Mesothelial cell of epicardium (in vitro differentiated cells): ENCODE results near the gene ANKMY2. TPM values are rescaled to one million over a fixed set of nuclear protein-coding genes. Genes with fewer than 3 reads are reported as not detected.

ENCODE experiments used
- DNase-seq, 2 experiments: peaks; one replicate each; pipeline ENCODE4 v3.0.0; 2021; ENCODE audit warnings: low spot score in 2 of 2; ENCODE audit not compliant: unreplicated experiment in 2 of 2
- H3K27ac Mint-ChIP-seq: 2 replicates; pipeline ENCODE4 v1.8.0; 2021; ENCODE audit warnings: mixed read lengths
- H3K27me3 Mint-ChIP-seq: 2 replicates; pipeline ENCODE4 v1.8.0; 2021; ENCODE audit warnings: low read depth, mixed read lengths
- H3K36me3 Mint-ChIP-seq: 2 replicates; pipeline ENCODE4 v1.8.0; 2021; ENCODE audit warnings: mixed read lengths
- H3K4me1 Mint-ChIP-seq: 2 replicates; pipeline ENCODE4 v1.8.0; 2021; ENCODE audit warnings: mixed read lengths
- H3K4me3 Mint-ChIP-seq: 2 replicates; pipeline ENCODE4 v1.8.0; 2021; ENCODE audit warnings: mild to moderate bottlenecking, moderate library complexity, mixed read lengths
- H3K9me3 Mint-ChIP-seq: 2 replicates; pipeline ENCODE4 v1.8.0; 2021; ENCODE audit warnings: mixed read lengths
- total RNA-seq: library from RNA; stranded (reverse); gene quantifications from 3 replicates; pipeline ENCODE4 v1.2.1, GENCODE V29; 2021
- TF ChIP-seq, protein P1 (sequence below): fragments of 200-600 bp; sonication (generic); IDR thresholded peaks from one replicate; pipeline ENCODE4 v1.5.0; 2021; ENCODE audit warnings: antibody characterized with exemption; ENCODE audit not compliant: unreplicated experiment

The ANKMY2 gene
- total RNA-seq, 1 donor from 2014 or later: 25.0 TPM

DNA sequence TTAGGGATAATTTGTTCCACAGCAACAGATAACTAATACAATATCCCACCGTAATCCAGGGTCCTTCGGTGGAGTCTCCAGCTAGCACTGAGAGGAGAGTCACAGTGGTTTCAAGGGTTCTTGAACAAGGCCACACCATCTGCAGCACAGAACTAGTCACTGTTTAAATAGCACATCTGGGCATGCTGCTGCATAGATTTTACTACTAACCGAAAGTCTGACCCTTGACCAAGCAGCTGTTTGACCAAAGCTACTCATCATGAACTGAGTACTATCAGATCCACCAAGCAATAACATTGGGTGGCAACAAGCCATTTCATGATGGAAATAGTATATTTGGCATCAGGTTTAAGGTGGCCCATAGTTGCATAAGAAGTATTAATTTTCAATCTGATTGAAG, 53.2 kb downstream of the ANKMY2 start:
- TF ChIP-seq, protein P1, sequence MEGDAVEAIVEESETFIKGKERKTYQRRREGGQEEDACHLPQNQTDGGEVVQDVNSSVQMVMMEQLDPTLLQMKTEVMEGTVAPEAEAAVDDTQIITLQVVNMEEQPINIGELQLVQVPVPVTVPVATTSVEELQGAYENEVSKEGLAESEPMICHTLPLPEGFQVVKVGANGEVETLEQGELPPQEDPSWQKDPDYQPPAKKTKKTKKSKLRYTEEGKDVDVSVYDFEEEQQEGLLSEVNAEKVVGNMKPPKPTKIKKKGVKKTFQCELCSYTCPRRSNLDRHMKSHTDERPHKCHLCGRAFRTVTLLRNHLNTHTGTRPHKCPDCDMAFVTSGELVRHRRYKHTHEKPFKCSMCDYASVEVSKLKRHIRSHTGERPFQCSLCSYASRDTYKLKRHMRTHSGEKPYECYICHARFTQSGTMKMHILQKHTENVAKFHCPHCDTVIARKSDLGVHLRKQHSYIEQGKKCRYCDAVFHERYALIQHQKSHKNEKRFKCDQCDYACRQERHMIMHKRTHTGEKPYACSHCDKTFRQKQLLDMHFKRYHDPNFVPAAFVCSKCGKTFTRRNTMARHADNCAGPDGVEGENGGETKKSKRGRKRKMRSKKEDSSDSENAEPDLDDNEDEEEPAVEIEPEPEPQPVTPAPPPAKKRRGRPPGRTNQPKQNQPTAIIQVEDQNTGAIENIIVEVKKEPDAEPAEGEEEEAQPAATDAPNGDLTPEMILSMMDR: no peak
- Mint-ChIP-seq H3K4me1 (peaks cover 14% of the 10 kb centered on the region), H3K27ac (no peak overlapping the region), H3K27me3 (no peaks in the 10 kb centered on the region), H3K36me3 (peaks cover 3% of the 10 kb centered on the region), H3K4me3 (no peak overlapping the region), H3K9me3 (peaks cover 3% of the 10 kb centered on the region)
- DNase-seq: no peak

DNA sequence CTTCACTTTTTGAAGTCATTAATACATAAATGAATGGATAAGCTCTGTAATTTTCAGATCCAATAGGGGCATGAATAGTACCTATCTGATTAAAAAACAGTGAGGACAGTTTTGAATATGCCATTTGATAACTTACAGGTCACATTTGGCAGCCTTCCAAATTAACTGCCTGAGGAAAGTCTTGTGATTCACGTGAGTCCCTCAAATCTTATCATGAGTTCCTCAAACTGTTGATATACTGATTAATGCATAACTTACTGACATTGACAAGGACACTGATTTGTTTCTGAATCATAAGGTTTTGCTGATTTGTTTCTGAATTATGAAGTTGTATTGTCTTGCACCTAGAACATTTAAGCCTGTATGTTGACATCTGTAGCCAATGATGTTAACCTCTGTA, 55.1 kb downstream of the ANKMY2 start:
- TF ChIP-seq, protein P1: no peak
- Mint-ChIP-seq H3K4me1 (peaks cover 9% of the 10 kb centered on the region), H3K4me3 (no peak overlapping the region), H3K27me3 (no peaks in the 10 kb centered on the region), H3K27ac (no peak overlapping the region), H3K9me3 (peaks cover 9% of the 10 kb centered on the region), H3K36me3 (peaks cover 7% of the 10 kb centered on the region)
- DNase-seq: no peak

DNA sequence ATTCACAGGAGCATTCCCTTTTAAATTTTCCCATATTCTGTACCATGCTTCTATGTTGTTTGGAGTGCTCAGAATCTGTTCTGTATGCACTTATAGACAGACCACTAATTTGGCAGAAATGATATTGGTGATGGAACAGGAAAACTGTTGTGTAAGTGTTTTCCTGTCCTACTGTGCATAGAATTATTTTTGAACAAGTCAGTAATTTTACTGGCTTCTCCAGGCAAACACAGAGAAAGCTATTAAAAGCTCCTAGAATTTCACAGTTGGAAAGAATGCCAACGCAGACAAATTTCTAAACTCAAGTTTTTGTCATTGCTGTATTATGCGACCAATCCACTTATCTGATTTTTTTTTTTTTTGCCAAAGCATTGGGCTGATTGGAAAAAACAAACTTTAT, 55.7 kb downstream of the ANKMY2 start:
- Mint-ChIP-seq H3K9me3 (peaks cover 9% of the 10 kb centered on the region), H3K4me3 (no peak overlapping the region), H3K27ac (no peak overlapping the region), H3K4me1 (peaks cover 7% of the 10 kb centered on the region), H3K36me3 (peaks cover 7% of the 10 kb centered on the region), H3K27me3 (no peaks in the 10 kb centered on the region)
- DNase-seq: no peak
- TF ChIP-seq, protein P1: no peak

DNA sequence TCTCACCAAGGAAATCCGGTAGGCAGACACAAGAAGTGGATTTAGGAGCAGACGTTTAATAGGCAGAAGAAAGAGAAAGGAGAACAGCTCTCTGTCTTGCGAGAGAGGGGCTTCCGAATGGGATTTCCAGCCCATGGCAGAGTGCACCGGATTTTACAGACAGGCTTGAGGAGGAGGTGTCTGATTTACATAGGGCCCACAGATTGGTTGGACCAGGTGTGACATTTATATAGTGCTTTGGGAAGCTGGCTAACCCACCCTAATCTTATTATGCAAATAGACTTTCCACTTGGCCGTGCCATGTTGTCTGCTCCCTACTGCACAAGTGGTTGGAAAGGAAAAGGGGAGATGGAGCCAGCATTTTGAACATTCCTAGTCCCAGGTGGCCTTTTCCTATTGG, 57.8 kb downstream of the ANKMY2 start:
- no peak overlapping the region for H3K27ac Mint-ChIP-seq
- no peaks in the 10 kb centered on the region for H3K27me3 Mint-ChIP-seq
- H3K36me3 Mint-ChIP-seq: peaks cover 4% of the 10 kb centered on the region
- no peak overlapping the region for H3K4me3 Mint-ChIP-seq
- H3K4me1 Mint-ChIP-seq: peaks cover 4% of the 10 kb centered on the region
- TF ChIP-seq, protein P1: no peak
- peaks cover 9% of the 10 kb centered on the region for H3K9me3 Mint-ChIP-seq
- no peak for DNase-seq

DNA sequence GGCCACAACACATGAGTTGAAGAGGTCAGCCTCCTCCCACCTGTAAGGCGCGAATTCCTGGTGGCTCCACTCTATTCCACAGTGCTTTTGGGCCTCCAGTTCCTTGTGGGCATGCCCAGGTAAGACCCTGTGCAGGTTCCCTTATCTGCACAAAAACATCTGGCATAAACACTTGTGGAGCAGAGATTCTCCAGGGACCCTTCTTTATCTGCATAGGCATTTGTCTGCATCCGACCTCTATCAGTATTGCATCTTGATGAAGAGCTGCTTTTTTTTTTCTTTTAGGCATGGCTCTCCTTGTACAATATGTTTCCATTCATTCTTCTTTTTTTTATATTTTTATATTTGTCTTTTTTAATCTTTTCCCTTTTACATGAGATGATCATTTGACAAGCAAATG, 58.4 kb downstream of the ANKMY2 start:
- no peaks in the 10 kb centered on the region for H3K27me3 Mint-ChIP-seq
- peaks cover 4% of the 10 kb centered on the region for H3K36me3 Mint-ChIP-seq
- peaks cover 9% of the 10 kb centered on the region for H3K9me3 Mint-ChIP-seq
- peaks cover 4% of the 10 kb centered on the region for H3K4me1 Mint-ChIP-seq
- H3K4me3 Mint-ChIP-seq: no peak overlapping the region
- TF ChIP-seq, protein P1: no peak
- no peak for DNase-seq
- no peak overlapping the region for H3K27ac Mint-ChIP-seq
